KOPT-K1 (cell line): ENCODE data around the gene NMNAT3.

Experiments used
- H3K27ac ChIP-seq: fragments of 200-600 bp; sonication (generic); 2 replicates; pipeline ENCODE4 v1.5.1; 2016; ENCODE audit warnings: antibody characterized with exemption, mild to moderate bottlenecking, low read depth, low read length; ENCODE audit not compliant: poor library complexity, severe bottlenecking
- H3K36me3 ChIP-seq: fragments of 200-600 bp; sonication (generic); 2 replicates; pipeline ENCODE4 v1.5.1; 2017; ENCODE audit warnings: antibody characterized with exemption, mild to moderate bottlenecking, low read length, moderate library complexity; ENCODE audit not compliant: insufficient read depth
- H3K9me3 ChIP-seq: fragments of 200-600 bp; sonication (generic); 2 replicates; pipeline ENCODE4 v1.5.1; 2017; ENCODE audit warnings: antibody characterized with exemption, low read length, mild to moderate bottlenecking; ENCODE audit not compliant: insufficient read depth, poor library complexity, severe bottlenecking

NMNAT3 gene

GRCh38 chr3:139659511-139659910, 18.3 kb downstream of the NMNAT3 start:
- H3K36me3 ChIP-seq = no peaks in the 10 kb centered on the region
- H3K27ac ChIP-seq = no peak overlapping the region
- no peaks in the 10 kb centered on the region for H3K9me3 ChIP-seq

GRCh38 chr3:139657936-139658335, 19.8 kb downstream of the NMNAT3 start:
- no peak overlapping the region for H3K27ac ChIP-seq
- no peaks in the 10 kb centered on the region for H3K36me3 ChIP-seq
- no peaks in the 10 kb centered on the region for H3K9me3 ChIP-seq

GRCh38 chr3:139657434-139657833, 20.3 kb downstream of the NMNAT3 start:
- Histone ChIP-seq H3K27ac (no peak overlapping the region), H3K9me3 (no peaks in the 10 kb centered on the region), H3K36me3 (no peaks in the 10 kb centered on the region)

- H3K27ac ChIP-seq = no peak overlapping the region
- no peaks in the 10 kb centered on the region for H3K9me3 ChIP-seq
Measured at GRCh38 chr3:139655909-139656595, 21.7 kb downstream of the NMNAT3 start.

GRCh38 chr3:139654637-139655365, 23.0 kb downstream of the NMNAT3 start:
- no peak overlapping the region for H3K27ac ChIP-seq
- no peaks in the 10 kb centered on the region for H3K9me3 ChIP-seq
- H3K36me3 ChIP-seq = no peaks in the 10 kb centered on the region

More at GRCh38 chr3:139655909-139656595, 21.7 kb downstream of the NMNAT3 start:
- H3K36me3 ChIP-seq = no peaks in the 10 kb centered on the region

GRCh38 chr3:139653582-139653981, 24.2 kb downstream of the NMNAT3 start:
- no peak overlapping the region for H3K27ac ChIP-seq
- H3K36me3 ChIP-seq = no peaks in the 10 kb centered on the region

GRCh38 chr3:139652561-139652960, 25.2 kb downstream of the NMNAT3 start:
- Histone ChIP-seq H3K27ac (no peak overlapping the region), H3K9me3 (no peaks in the 10 kb centered on the region), H3K36me3 (no peaks in the 10 kb centered on the region)

More at GRCh38 chr3:139653582-139653981, 24.2 kb downstream of the NMNAT3 start:
- no peaks in the 10 kb centered on the region for H3K9me3 ChIP-seq

- H3K9me3 ChIP-seq = no peaks in the 10 kb centered on the region
- no peaks in the 10 kb centered on the region for H3K36me3 ChIP-seq
- H3K27ac ChIP-seq = no peak overlapping the region
Measured at GRCh38 chr3:139647866-139648435, 29.8 kb downstream of the NMNAT3 start.

GRCh38 chr3:139646512-139646911, 31.3 kb downstream of the NMNAT3 start:
- Histone ChIP-seq H3K9me3 (no peaks in the 10 kb centered on the region), H3K27ac (no peak overlapping the region), H3K36me3 (no peaks in the 10 kb centered on the region)

- H3K36me3 ChIP-seq = no peaks in the 10 kb centered on the region
- H3K9me3 ChIP-seq = no peaks in the 10 kb centered on the region
Measured at GRCh38 chr3:139642996-139643395, 34.8 kb downstream of the NMNAT3 start.

GRCh38 chr3:139640456-139640855, 37.3 kb downstream of the NMNAT3 start:
- Histone ChIP-seq H3K9me3 (no peaks in the 10 kb centered on the region), H3K27ac (no peak overlapping the region), H3K36me3 (no peaks in the 10 kb centered on the region)

More at GRCh38 chr3:139642996-139643395, 34.8 kb downstream of the NMNAT3 start:
- no peak overlapping the region for H3K27ac ChIP-seq

- Histone ChIP-seq H3K9me3 (no peaks in the 10 kb centered on the region), H3K27ac (no peak overlapping the region), H3K36me3 (no peaks in the 10 kb centered on the region)
Measured at GRCh38 chr3:139639662-139640061, 38.1 kb downstream of the NMNAT3 start.

- no peaks in the 10 kb centered on the region for H3K9me3 ChIP-seq
- no peak overlapping the region for H3K27ac ChIP-seq
- H3K36me3 ChIP-seq = no peaks in the 10 kb centered on the region
Measured at GRCh38 chr3:139638518-139638917, 39.3 kb downstream of the NMNAT3 start.

- Histone ChIP-seq H3K9me3 (no peaks in the 10 kb centered on the region), H3K36me3 (no peaks in the 10 kb centered on the region)
Measured at GRCh38 chr3:139636511-139636910, 41.3 kb downstream of the NMNAT3 start.

GRCh38 chr3:139634111-139634635, 43.6 kb downstream of the NMNAT3 start:
- no peaks in the 10 kb centered on the region for H3K36me3 ChIP-seq
- H3K27ac ChIP-seq = no peak overlapping the region
- H3K9me3 ChIP-seq = no peaks in the 10 kb centered on the region

More at GRCh38 chr3:139636511-139636910, 41.3 kb downstream of the NMNAT3 start:
- H3K27ac ChIP-seq = no peak overlapping the region
